ENCODE measurements around the gene ATOSB.

Gene ATOSB

GRCh38 chr9:35085078-35085477 is 30.6 kb downstream of the ATOSB start:
- DNase-seq = no peak

- DNase-seq = peak; percentile 84 to 93
Measured at GRCh38 chr9:35079426-35080341, 36.0 kb downstream of the ATOSB start, which contains the start of gene FANCG. TSS of gene FANCG (minus strand) at chr9:35079942. CDS start at chr9:35079524, 418 bp downstream.

GRCh38 chr9:35079041-35079425 is 36.6 kb downstream of the ATOSB start:
- peak; percentile 50 to 59 for DNase-seq

GRCh38 chr9:35078066-35078465 is 37.6 kb downstream of the ATOSB start:
- DNase-seq = no peak

- no peak for DNase-seq
Measured at GRCh38 chr9:35076848-35077247, 38.8 kb downstream of the ATOSB start.

GRCh38 chr9:35075358-35075757 is 40.3 kb downstream of the ATOSB start:
- DNase-seq = no peak

- DNase-seq = no peak
Measured at GRCh38 chr9:35074791-35075190, 40.9 kb downstream of the ATOSB start.

- no peak for DNase-seq
Measured at GRCh38 chr9:35074141-35074540, 41.5 kb downstream of the ATOSB start.

- DNase-seq = no peak
Measured at GRCh38 chr9:35073279-35073612, 42.4 kb downstream of the ATOSB start.

- peak; percentile 98 to 99 for DNase-seq
Measured at GRCh38 chr9:35072461-35073278, 43.0 kb downstream of the ATOSB start, which contains the start of gene VCP. TSS of gene VCP (minus strand) at chr9:35072625. CDS start at chr9:35072353, 272 bp downstream.

- DNase-seq = peak; percentile 54 to 71
Measured at GRCh38 chr9:35071814-35072460, 43.7 kb downstream of the ATOSB start.

- no peak for DNase-seq
Measured at GRCh38 chr9:35070823-35071813, 44.5 kb downstream of the ATOSB start.

- DNase-seq = no peak
Measured at GRCh38 chr9:35069020-35069419, 46.6 kb downstream of the ATOSB start.

- no peak for DNase-seq
Measured at GRCh38 chr9:35067056-35067455, 48.6 kb downstream of the ATOSB start.

GRCh38 chr9:35060548-35061207 is 55.0 kb downstream of the ATOSB start:
- no peak for DNase-seq

- DNase-seq = no peak
Measured at GRCh38 chr9:35059438-35059837, 56.2 kb downstream of the ATOSB start.

GRCh38 chr9:35057271-35057620 is 58.4 kb downstream of the ATOSB start:
- no peak for DNase-seq

GRCh38 chr9:35056571-35057270 is 58.9 kb downstream of the ATOSB start:
- no peak for DNase-seq

GRCh38 chr9:35054871-35055644 is 60.6 kb downstream of the ATOSB start:
- DNase-seq = no peak

All from NCI-H524 (cell line).